HL-60 (cell line): Measurements from ENCODE around the gene ALG12.

Source experiments
- GABPA ChIP-seq: IDR thresholded peaks from 2 replicates; pipeline ENCODE4 v1.6.1; 2012; ENCODE audit warnings: low read depth
- POLR2AphosphoS5 ChIP-seq: IDR thresholded peaks from 2 replicates; pipeline ENCODE4 v1.6.1; 2012; ENCODE audit warnings: low read depth
- TF ChIP-seq, protein P1 (sequence below): IDR thresholded peaks from one replicate; pipeline ENCODE4 v1.5.1; 2011; ENCODE audit warnings: low read length, control low read depth, inconsistent platforms; ENCODE audit not compliant: insufficient read depth
- TF ChIP-seq, protein P2 (sequence below): IDR thresholded peaks from 2 replicates; pipeline ENCODE4 v1.6.1; 2012; ENCODE audit warnings: low read depth; ENCODE audit not compliant: insufficient replicate concordance

DNA sequence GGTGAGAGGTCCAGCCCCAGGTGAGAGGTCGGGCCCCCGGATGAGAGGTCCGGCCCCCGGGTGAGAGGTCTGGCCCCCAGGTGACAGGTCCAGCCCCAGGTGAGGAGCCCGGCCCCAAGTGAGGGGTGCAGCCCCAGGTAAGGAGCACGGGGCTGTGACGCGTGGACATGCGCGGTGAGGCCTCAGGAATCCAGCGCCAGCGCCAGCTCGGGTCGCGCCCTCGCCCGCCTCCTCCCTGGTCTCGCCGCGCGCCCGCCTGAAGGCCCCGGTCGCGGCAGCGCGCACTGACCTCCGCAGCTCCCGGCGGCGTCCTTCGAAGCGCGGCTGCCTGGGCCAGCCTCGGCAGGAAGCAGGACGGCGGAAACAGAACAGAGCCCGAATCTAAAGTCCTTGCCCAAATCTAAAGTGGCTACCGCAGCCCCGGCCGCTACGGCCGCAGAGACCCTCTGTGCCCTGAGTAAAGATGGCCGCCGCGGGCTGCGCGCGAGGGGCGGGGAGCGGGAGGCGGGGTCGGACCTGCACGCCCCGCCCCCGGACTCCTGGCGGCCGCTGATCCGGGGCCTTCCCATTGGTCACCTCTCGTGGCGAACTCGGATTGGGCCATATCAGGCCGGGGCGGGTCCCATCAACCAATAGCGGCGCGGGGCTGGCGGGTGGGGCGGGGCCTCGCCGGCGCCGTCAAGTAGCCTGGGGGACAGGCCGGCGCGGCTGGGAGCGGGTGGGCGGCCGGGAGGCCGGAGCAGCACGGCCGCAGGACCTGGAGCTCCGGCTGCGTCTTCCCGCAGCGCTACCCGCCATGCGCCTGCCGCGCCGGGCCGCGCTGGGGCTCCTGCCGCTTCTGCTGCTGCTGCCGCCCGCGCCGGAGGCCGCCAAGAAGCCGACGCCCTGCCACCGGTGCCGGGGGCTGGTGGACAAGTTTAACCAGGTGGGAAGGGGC is at the start of gene ALG12, which contains the start of gene CRELD2:
- TF ChIP-seq, protein P1, sequence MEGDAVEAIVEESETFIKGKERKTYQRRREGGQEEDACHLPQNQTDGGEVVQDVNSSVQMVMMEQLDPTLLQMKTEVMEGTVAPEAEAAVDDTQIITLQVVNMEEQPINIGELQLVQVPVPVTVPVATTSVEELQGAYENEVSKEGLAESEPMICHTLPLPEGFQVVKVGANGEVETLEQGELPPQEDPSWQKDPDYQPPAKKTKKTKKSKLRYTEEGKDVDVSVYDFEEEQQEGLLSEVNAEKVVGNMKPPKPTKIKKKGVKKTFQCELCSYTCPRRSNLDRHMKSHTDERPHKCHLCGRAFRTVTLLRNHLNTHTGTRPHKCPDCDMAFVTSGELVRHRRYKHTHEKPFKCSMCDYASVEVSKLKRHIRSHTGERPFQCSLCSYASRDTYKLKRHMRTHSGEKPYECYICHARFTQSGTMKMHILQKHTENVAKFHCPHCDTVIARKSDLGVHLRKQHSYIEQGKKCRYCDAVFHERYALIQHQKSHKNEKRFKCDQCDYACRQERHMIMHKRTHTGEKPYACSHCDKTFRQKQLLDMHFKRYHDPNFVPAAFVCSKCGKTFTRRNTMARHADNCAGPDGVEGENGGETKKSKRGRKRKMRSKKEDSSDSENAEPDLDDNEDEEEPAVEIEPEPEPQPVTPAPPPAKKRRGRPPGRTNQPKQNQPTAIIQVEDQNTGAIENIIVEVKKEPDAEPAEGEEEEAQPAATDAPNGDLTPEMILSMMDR = no peak
- TF ChIP-seq, protein P2, sequence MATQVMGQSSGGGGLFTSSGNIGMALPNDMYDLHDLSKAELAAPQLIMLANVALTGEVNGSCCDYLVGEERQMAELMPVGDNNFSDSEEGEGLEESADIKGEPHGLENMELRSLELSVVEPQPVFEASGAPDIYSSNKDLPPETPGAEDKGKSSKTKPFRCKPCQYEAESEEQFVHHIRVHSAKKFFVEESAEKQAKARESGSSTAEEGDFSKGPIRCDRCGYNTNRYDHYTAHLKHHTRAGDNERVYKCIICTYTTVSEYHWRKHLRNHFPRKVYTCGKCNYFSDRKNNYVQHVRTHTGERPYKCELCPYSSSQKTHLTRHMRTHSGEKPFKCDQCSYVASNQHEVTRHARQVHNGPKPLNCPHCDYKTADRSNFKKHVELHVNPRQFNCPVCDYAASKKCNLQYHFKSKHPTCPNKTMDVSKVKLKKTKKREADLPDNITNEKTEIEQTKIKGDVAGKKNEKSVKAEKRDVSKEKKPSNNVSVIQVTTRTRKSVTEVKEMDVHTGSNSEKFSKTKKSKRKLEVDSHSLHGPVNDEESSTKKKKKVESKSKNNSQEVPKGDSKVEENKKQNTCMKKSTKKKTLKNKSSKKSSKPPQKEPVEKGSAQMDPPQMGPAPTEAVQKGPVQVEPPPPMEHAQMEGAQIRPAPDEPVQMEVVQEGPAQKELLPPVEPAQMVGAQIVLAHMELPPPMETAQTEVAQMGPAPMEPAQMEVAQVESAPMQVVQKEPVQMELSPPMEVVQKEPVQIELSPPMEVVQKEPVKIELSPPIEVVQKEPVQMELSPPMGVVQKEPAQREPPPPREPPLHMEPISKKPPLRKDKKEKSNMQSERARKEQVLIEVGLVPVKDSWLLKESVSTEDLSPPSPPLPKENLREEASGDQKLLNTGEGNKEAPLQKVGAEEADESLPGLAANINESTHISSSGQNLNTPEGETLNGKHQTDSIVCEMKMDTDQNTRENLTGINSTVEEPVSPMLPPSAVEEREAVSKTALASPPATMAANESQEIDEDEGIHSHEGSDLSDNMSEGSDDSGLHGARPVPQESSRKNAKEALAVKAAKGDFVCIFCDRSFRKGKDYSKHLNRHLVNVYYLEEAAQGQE = no peak
- TF ChIP-seq POLR2AphosphoS5 (peak; percentile 28; the same call in 1 of the 2 replicates), GABPA (no peak)
